ENCODE data around the gene SLC2A11. TPM values are rescaled to one million over a fixed set of nuclear protein-coding genes. Genes with fewer than 3 reads are reported as not detected.
"Not testable (repeated sequence)": the region's sequence is repeated elsewhere in the genome, so short reads cannot be mapped to it uniquely, and the experiment has no call there.

SLC2A11 gene
- total RNA-seq, 1 experiment from 2014 or later, result 1.9 TPM

- peak; percentile 53 to 75 for DNase-seq
- peaks cover 66% of the 10 kb centered on the region for H3K4me1 ChIP-seq
Measured at GRCh38 chr22:23910496-23911190, 53.0 kb downstream of the SLC2A11 start.

GRCh38 chr22:23911318-23911980 is 53.8 kb downstream of the SLC2A11 start:
- H3K4me3 ChIP-seq, result no peak overlapping the region
- H3K9me3 ChIP-seq (replicated peaks), result peaks cover 7% of the 10 kb centered on the region
- H3K36me3 ChIP-seq, result no peaks in the 10 kb centered on the region
- DNase-seq, result peak; percentile 37 to 73
- peak overlapping the region; percentile 77 for H3K27ac ChIP-seq
- H3K27me3 ChIP-seq, result no peaks in the 10 kb centered on the region
- peaks cover 64% of the 10 kb centered on the region for H3K4me1 ChIP-seq

More at GRCh38 chr22:23910496-23911190, 53.0 kb downstream of the SLC2A11 start:
- Histone ChIP-seq H3K27me3 (no peaks in the 10 kb centered on the region), H3K36me3 (no peaks in the 10 kb centered on the region), H3K9me3 (replicated peaks) (peaks cover 7% of the 10 kb centered on the region), H3K27ac (peak overlapping the region; percentile 77), H3K4me3 (no peak overlapping the region)

GRCh38 chr22:23912293-23912903 is 54.7 kb downstream of the SLC2A11 start:
- Histone ChIP-seq H3K9me3 (replicated peaks) (peaks cover 7% of the 10 kb centered on the region), H3K36me3 (no peaks in the 10 kb centered on the region), H3K27ac (no peak overlapping the region), H3K4me1 (peaks cover 55% of the 10 kb centered on the region), H3K27me3 (no peaks in the 10 kb centered on the region), H3K4me3 (no peak overlapping the region)
- no peak for DNase-seq

GRCh38 chr22:23913306-23913660 is 55.6 kb downstream of the SLC2A11 start:
- H3K9me3 ChIP-seq (replicated peaks), result peaks cover 7% of the 10 kb centered on the region
- peaks cover 47% of the 10 kb centered on the region for H3K4me1 ChIP-seq
- H3K36me3 ChIP-seq, result no peaks in the 10 kb centered on the region
- H3K27ac ChIP-seq, result peak overlapping the region; percentile 94
- H3K27me3 ChIP-seq, result no peaks in the 10 kb centered on the region
- peak in 1 of 2 experiments; percentile 59 for DNase-seq
- H3K4me3 ChIP-seq, result peak overlapping the region; percentile 58

GRCh38 chr22:23913661-23914353 is 56.1 kb downstream of the SLC2A11 start:
- Histone ChIP-seq H3K36me3 (no peaks in the 10 kb centered on the region), H3K4me3 (peak overlapping the region; percentile 58), H3K27ac (peak overlapping the region; percentile 94), H3K9me3 (replicated peaks) (peaks cover 7% of the 10 kb centered on the region), H3K4me1 (peaks cover 41% of the 10 kb centered on the region), H3K27me3 (no peaks in the 10 kb centered on the region)
- DNase-seq, result peak; percentile 98 to 99

GRCh38 chr22:23915290-23915689 is 57.6 kb downstream of the SLC2A11 start:
- DNase-seq, result no peak
- Histone ChIP-seq H3K4me3 (no peak overlapping the region), H3K9me3 (replicated peaks) (peaks cover 7% of the 10 kb centered on the region), H3K27me3 (no peaks in the 10 kb centered on the region), H3K4me1 (peaks cover 32% of the 10 kb centered on the region), H3K36me3 (no peaks in the 10 kb centered on the region), H3K27ac (no peak overlapping the region)

- not testable (repeated sequence) for H3K36me3 ChIP-seq; H3K27me3 ChIP-seq; H3K27ac ChIP-seq; H3K4me1 ChIP-seq; DNase-seq; H3K4me3 ChIP-seq; H3K9me3 ChIP-seq (replicated peaks)
Measured at GRCh38 chr22:23920267-23920611, 62.6 kb downstream of the SLC2A11 start.

- H3K4me1 ChIP-seq; DNase-seq; H3K27ac ChIP-seq; H3K9me3 ChIP-seq (replicated peaks); H3K27me3 ChIP-seq; H3K36me3 ChIP-seq; H3K4me3 ChIP-seq: not testable (repeated sequence)
Measured at GRCh38 chr22:23921586-23922201, 64.0 kb downstream of the SLC2A11 start.

GRCh38 chr22:23922921-23923320 is 65.2 kb downstream of the SLC2A11 start:
- Histone ChIP-seq H3K27ac (no peak overlapping the region), H3K27me3 (no peaks in the 10 kb centered on the region), H3K4me1 (0 out of 2 replicates have a peak, but pooled peaks cover 4% of the 10 kb centered on the region), H3K9me3 (replicated peaks) (0 out of 2 replicates have a peak, but pooled peaks cover 3% of the 10 kb centered on the region), H3K4me3 (no peak overlapping the region), H3K36me3 (no peaks in the 10 kb centered on the region)
- DNase-seq, result no peak

GRCh38 chr22:23925020-23925606 is 67.4 kb downstream of the SLC2A11 start:
- Histone ChIP-seq H3K9me3 (replicated peaks) (0 out of 2 replicates have a peak, but pooled peaks cover 3% of the 10 kb centered on the region), H3K36me3 (no peaks in the 10 kb centered on the region), H3K27me3 (no peaks in the 10 kb centered on the region), H3K4me3 (no peak overlapping the region), H3K4me1 (no peaks in the 10 kb centered on the region), H3K27ac (no peak overlapping the region)
- DNase-seq, result no peak

- Histone ChIP-seq H3K27me3 (no peaks in the 10 kb centered on the region), H3K4me1 (no peaks in the 10 kb centered on the region), H3K9me3 (replicated peaks) (peaks cover 7% of the 10 kb centered on the region; the same call in 1 of the 2 replicates), H3K4me3 (no peak overlapping the region), H3K36me3 (no peaks in the 10 kb centered on the region), H3K27ac (no peak overlapping the region)
- no peak for DNase-seq
Measured at GRCh38 chr22:23926561-23926960, 68.9 kb downstream of the SLC2A11 start.
